SK-N-SH (cell line): ENCODE results near the gene ANKRD13B. TPM values are rescaled to one million over a fixed set of nuclear protein-coding genes. Genes with fewer than 3 reads are reported as not detected.

Experiments used
- ELF1 ChIP-seq: IDR thresholded peaks from 2 replicates; pipeline ENCODE4 v1.4.0; 2012
- EZH2phosphoT487 ChIP-seq: fragments of 200-600 bp; sonication (generic); IDR thresholded peaks from 2 replicates; pipeline ENCODE4 v1.6.1; 2017; ENCODE audit warnings: low read depth, mixed run types, mild to moderate bottlenecking, antibody characterized with exemption, moderate library complexity, borderline replicate concordance
- FOXM1 ChIP-seq: IDR thresholded peaks from 2 replicates; pipeline ENCODE4 v1.4.0; 2012; ENCODE audit warnings: low read depth, mild to moderate bottlenecking
- GABPA ChIP-seq: IDR thresholded peaks from 2 replicates; pipeline ENCODE4 v1.4.0; 2012; ENCODE audit warnings: low read depth, mild to moderate bottlenecking
- GATA2 ChIP-seq: sonication (generic); formaldehyde crosslinking; IDR thresholded peaks from 2 replicates; pipeline ENCODE4 v1.5.0; 2020; ENCODE audit warnings: mild to moderate bottlenecking, missing genetic modification reagents
- MXI1 ChIP-seq: IDR thresholded peaks from 2 replicates; pipeline ENCODE4 v1.6.1; 2012; ENCODE audit warnings: mild to moderate bottlenecking, low read depth, low read length, improper control_type of control experiment
- NRF1 ChIP-seq: IDR thresholded peaks from 2 replicates; pipeline ENCODE4 v1.6.1; 2012; ENCODE audit warnings: low read depth, mild to moderate bottlenecking, low read length
- RFX5 ChIP-seq: IDR thresholded peaks from 2 replicates; pipeline ENCODE4 v1.6.1; 2012; ENCODE audit warnings: mild to moderate bottlenecking, improper control_type of control experiment, low read length
- RXRA ChIP-seq: IDR thresholded peaks from 2 replicates; pipeline ENCODE4 v1.4.0; 2012; ENCODE audit warnings: low read depth, mild to moderate bottlenecking, borderline replicate concordance
- SMC3 ChIP-seq: IDR thresholded peaks from 2 replicates; pipeline ENCODE4 v1.6.1; 2012; ENCODE audit warnings: low read depth, low read length, improper control_type of control experiment
- TEAD4 ChIP-seq: IDR thresholded peaks from 2 replicates; pipeline ENCODE4 v1.4.0; 2012; ENCODE audit warnings: mild to moderate bottlenecking, borderline replicate concordance; ENCODE audit not compliant: insufficient read depth
- polyA plus RNA-seq, 3 experiments: library from polyadenylated mRNA; depleted of rRNA; stranded (reverse); fragments of >200 nt; gene quantifications; 2 replicates each; pipeline ENCODE4 v1.2.3, GENCODE V29; 2012
- TF ChIP-seq, protein P1 (sequence below): fragments of 150-350 bp; IDR thresholded peaks from 2 replicates; pipeline ENCODE4 v1.6.1; 2017; ENCODE audit warnings: antibody characterized with exemption, low read length, low read depth, borderline replicate concordance
- TF ChIP-seq, protein P2 (sequence below): IDR thresholded peaks from 2 replicates; pipeline ENCODE4 v1.4.0; 2012; ENCODE audit warnings: low read depth, borderline replicate concordance
- TF ChIP-seq, protein P3 (sequence below): IDR thresholded peaks from 2 replicates; pipeline ENCODE4; 2012
- TF ChIP-seq, protein P4 (sequence below): fragments of 200-600 bp; sonication (generic); IDR thresholded peaks from 2 replicates; pipeline ENCODE4 v1.6.1; 2017; ENCODE audit warnings: antibody characterized with exemption, mild to moderate bottlenecking, moderate library complexity
- TF ChIP-seq, protein P5 (sequence below): fragments of 150-350 bp; IDR thresholded peaks from 2 replicates; pipeline ENCODE4 v1.6.1; 2016; ENCODE audit warnings: mild to moderate bottlenecking, low read depth, low read length
- TF ChIP-seq, protein P6 (sequence below): IDR thresholded peaks from 2 replicates; pipeline ENCODE4 v1.4.0; 2012; ENCODE audit warnings: low read depth
- TF ChIP-seq, protein P7 (sequence below): IDR thresholded peaks from 2 replicates; pipeline ENCODE4 v1.4.0; 2012; ENCODE audit warnings: low read depth, borderline replicate concordance

Gene ANKRD13B
- polyA plus RNA-seq, 1 of the 3 experiments (the other 2 are of a cell fraction) = 16.1 TPM

DNA sequence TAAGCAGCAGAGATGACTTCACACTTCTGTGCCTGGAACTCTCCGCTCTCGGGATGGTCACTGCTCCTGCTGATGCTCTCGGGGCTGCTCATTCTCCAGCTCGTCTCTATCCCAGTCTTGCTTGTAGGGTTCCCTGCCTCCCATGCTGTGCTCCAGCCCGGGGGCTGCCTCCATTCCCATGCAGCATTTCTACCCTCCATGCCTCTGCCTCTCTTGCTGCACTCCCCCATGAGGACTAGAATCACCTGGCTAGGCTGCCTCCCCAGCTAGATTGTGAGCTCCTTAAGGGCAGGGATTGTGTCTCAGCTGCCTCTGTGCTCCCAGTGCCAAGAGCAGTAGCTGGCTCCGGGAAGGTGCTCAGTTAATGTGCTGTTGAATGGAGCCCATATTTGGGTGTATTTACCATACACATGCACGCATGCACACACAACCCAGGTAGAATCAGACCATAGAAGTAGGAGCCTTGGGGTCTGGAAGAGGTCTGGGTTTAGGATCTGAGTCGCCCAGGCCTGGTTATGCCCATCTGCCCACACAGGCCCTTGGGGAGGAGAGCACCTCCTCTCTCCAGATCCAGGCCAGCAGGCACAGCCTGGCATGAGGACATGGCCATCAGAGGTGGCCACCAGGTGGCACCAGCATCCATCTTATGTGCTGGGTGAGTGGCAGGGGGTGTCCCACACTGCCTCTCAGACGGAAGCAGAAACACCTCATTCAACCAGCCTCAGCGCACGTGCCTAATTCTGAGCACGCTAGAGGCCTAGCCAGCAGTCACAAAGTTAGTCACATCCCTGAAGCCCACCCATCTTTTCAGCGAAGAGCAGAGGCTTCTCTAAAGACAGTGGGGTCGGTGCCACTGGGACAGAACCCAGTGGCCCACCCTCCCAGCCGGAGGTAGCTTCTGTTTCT is 12.8 kb upstream of the ANKRD13B start (continued):
- TF ChIP-seq, protein P1, sequence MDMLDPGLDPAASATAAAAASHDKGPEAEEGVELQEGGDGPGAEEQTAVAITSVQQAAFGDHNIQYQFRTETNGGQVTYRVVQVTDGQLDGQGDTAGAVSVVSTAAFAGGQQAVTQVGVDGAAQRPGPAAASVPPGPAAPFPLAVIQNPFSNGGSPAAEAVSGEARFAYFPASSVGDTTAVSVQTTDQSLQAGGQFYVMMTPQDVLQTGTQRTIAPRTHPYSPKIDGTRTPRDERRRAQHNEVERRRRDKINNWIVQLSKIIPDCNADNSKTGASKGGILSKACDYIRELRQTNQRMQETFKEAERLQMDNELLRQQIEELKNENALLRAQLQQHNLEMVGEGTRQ = no peak
- TF ChIP-seq NRF1 (no peak), GATA2 (CRISPR knock-in tag) (no peak), SMC3 (peak; percentile 90), RFX5 (no peak), EZH2phosphoT487 (no peak), TEAD4 (no peak), RXRA (no peak), MXI1 (peak; percentile 93), ELF1 (no peak), GABPA (no peak), FOXM1 (no peak)
- TF ChIP-seq, protein P2, sequence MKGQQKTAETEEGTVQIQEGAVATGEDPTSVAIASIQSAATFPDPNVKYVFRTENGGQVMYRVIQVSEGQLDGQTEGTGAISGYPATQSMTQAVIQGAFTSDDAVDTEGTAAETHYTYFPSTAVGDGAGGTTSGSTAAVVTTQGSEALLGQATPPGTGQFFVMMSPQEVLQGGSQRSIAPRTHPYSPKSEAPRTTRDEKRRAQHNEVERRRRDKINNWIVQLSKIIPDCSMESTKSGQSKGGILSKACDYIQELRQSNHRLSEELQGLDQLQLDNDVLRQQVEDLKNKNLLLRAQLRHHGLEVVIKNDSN = no peak
- TF ChIP-seq, protein P3, sequence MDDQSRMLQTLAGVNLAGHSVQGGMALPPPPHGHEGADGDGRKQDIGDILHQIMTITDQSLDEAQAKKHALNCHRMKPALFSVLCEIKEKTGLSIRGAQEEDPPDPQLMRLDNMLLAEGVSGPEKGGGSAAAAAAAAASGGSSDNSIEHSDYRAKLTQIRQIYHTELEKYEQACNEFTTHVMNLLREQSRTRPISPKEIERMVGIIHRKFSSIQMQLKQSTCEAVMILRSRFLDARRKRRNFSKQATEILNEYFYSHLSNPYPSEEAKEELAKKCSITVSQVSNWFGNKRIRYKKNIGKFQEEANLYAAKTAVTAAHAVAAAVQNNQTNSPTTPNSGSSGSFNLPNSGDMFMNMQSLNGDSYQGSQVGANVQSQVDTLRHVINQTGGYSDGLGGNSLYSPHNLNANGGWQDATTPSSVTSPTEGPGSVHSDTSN = peak; percentile 83
- TF ChIP-seq, protein P4, sequence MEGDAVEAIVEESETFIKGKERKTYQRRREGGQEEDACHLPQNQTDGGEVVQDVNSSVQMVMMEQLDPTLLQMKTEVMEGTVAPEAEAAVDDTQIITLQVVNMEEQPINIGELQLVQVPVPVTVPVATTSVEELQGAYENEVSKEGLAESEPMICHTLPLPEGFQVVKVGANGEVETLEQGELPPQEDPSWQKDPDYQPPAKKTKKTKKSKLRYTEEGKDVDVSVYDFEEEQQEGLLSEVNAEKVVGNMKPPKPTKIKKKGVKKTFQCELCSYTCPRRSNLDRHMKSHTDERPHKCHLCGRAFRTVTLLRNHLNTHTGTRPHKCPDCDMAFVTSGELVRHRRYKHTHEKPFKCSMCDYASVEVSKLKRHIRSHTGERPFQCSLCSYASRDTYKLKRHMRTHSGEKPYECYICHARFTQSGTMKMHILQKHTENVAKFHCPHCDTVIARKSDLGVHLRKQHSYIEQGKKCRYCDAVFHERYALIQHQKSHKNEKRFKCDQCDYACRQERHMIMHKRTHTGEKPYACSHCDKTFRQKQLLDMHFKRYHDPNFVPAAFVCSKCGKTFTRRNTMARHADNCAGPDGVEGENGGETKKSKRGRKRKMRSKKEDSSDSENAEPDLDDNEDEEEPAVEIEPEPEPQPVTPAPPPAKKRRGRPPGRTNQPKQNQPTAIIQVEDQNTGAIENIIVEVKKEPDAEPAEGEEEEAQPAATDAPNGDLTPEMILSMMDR = peak; percentile 85
- TF ChIP-seq, protein P5, sequence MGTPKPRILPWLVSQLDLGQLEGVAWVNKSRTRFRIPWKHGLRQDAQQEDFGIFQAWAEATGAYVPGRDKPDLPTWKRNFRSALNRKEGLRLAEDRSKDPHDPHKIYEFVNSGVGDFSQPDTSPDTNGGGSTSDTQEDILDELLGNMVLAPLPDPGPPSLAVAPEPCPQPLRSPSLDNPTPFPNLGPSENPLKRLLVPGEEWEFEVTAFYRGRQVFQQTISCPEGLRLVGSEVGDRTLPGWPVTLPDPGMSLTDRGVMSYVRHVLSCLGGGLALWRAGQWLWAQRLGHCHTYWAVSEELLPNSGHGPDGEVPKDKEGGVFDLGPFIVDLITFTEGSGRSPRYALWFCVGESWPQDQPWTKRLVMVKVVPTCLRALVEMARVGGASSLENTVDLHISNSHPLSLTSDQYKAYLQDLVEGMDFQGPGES = no peak
- TF ChIP-seq, protein P6, sequence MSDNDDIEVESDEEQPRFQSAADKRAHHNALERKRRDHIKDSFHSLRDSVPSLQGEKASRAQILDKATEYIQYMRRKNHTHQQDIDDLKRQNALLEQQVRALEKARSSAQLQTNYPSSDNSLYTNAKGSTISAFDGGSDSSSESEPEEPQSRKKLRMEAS = peak; percentile 91
- TF ChIP-seq, protein P7, sequence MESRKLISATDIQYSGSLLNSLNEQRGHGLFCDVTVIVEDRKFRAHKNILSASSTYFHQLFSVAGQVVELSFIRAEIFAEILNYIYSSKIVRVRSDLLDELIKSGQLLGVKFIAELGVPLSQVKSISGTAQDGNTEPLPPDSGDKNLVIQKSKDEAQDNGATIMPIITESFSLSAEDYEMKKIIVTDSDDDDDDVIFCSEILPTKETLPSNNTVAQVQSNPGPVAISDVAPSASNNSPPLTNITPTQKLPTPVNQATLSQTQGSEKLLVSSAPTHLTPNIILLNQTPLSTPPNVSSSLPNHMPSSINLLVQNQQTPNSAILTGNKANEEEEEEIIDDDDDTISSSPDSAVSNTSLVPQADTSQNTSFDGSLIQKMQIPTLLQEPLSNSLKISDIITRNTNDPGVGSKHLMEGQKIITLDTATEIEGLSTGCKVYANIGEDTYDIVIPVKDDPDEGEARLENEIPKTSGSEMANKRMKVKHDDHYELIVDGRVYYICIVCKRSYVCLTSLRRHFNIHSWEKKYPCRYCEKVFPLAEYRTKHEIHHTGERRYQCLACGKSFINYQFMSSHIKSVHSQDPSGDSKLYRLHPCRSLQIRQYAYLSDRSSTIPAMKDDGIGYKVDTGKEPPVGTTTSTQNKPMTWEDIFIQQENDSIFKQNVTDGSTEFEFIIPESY = no peak
